ENCODE results near the gene GPR31.

GRCh38 chr6:167108278-167108677 is 49.5 kb downstream of the GPR31 start:
- TF ChIP-seq CTCF (IDR thresholded peaks at IDR 0.05) (no peak), GABPB1 (CRISPR knock-in tag; IDR thresholded peaks at IDR 0.05) (no peak), ZNF138 (CRISPR knock-in tag; conservative IDR thresholded peaks at IDR 0.05) (no peak), NR2C2 (CRISPR knock-in tag; IDR thresholded peaks at IDR 0.05) (no peak), CREM (CRISPR knock-in tag; IDR thresholded peaks at IDR 0.05) (no peak), STAT6 (CRISPR knock-in tag; conservative IDR thresholded peaks at IDR 0.05; ENCODE audit: low read depth) (no peak), ZNF423 (CRISPR knock-in tag; IDR thresholded peaks at IDR 0.05) (no peak), ZNF263 (CRISPR knock-in tag; IDR thresholded peaks at IDR 0.05; ENCODE audit: low read depth) (no peak), JUN (CRISPR knock-in tag; IDR thresholded peaks at IDR 0.05) (no peak), RELA (CRISPR knock-in tag; IDR thresholded peaks at IDR 0.05; ENCODE audit: borderline replicate concordance) (no peak)
